GM23248 (cell line): ENCODE results near the gene SYNRG. TPM values are rescaled to one million over a fixed set of nuclear protein-coding genes. Genes with fewer than 3 reads are reported as not detected.

ENCODE experiments used
- DNase-seq: peaks from one replicate; pipeline ENCODE4 v3.0.0-alpha.2; 2015
- H2AFZ ChIP-seq: fragments of 200-600 bp; sonication (generic); 2 replicates; pipeline ENCODE4 v1.6.1; 2016; ENCODE audit warnings: antibody characterized with exemption
- H3F3A ChIP-seq: fragments of 200-600 bp; sonication (generic); 2 replicates; pipeline ENCODE4 v1.6.1; 2016; ENCODE audit warnings: mild to moderate bottlenecking, antibody characterized with exemption, mixed run types; ENCODE audit not compliant: insufficient read depth
- H3K27ac ChIP-seq: fragments of 200-600 bp; sonication (generic); 2 replicates; pipeline ENCODE4 v1.5.1; 2016; ENCODE audit warnings: mild to moderate bottlenecking
- H3K27me3 ChIP-seq: fragments of 200-600 bp; sonication (generic); replicated peaks from 2 replicates; pipeline ENCODE4 v1.6.1; 2016; ENCODE audit warnings: mild to moderate bottlenecking; ENCODE audit not compliant: insufficient read depth
- H3K36me3 ChIP-seq: fragments of 200-600 bp; sonication (generic); 2 replicates; pipeline ENCODE4 v1.6.1; 2016; ENCODE audit warnings: low read depth, mild to moderate bottlenecking
- H3K4me1 ChIP-seq: fragments of 200-600 bp; sonication (generic); 2 replicates; pipeline ENCODE4 v1.6.1; 2016; ENCODE audit warnings: mild to moderate bottlenecking; ENCODE audit not compliant: insufficient read depth
- H3K4me2 ChIP-seq: fragments of 200-600 bp; sonication (generic); one replicate; pipeline ENCODE4 v1.6.1; 2016; ENCODE audit warnings: mild to moderate bottlenecking; ENCODE audit not compliant: unreplicated experiment
- H3K4me3 ChIP-seq: fragments of 200-600 bp; sonication (generic); 2 replicates; pipeline ENCODE4 v1.5.1; 2016; ENCODE audit warnings: mild to moderate bottlenecking
- H3K79me2 ChIP-seq: fragments of 200-600 bp; sonication (generic); 2 replicates; pipeline ENCODE4 v1.6.1; 2016; ENCODE audit warnings: mild to moderate bottlenecking; ENCODE audit not compliant: insufficient read depth
- H3K9ac ChIP-seq: fragments of 200-600 bp; sonication (generic); 2 replicates; pipeline ENCODE4 v1.6.1; 2016; ENCODE audit warnings: mild to moderate bottlenecking
- H3K9me2 ChIP-seq: fragments of 200-600 bp; sonication (generic); 2 replicates; pipeline ENCODE4 v1.6.1; 2016; ENCODE audit warnings: mixed run types, mild to moderate bottlenecking, moderate library complexity; ENCODE audit not compliant: insufficient read depth
- H3K9me3 ChIP-seq: fragments of 200-600 bp; sonication (generic); one replicate; pipeline ENCODE4 v1.6.1; 2017; ENCODE audit warnings: low read depth
- H4K20me1 ChIP-seq: fragments of 200-600 bp; sonication (generic); 2 replicates; pipeline ENCODE4 v1.6.0; 2016; ENCODE audit not compliant: insufficient read depth
- EZH2 ChIP-seq: fragments of 200-600 bp; sonication (generic); IDR thresholded peaks from 2 replicates; pipeline ENCODE4 v1.6.1; 2018; ENCODE audit warnings: antibody characterized with exemption, mild to moderate bottlenecking; ENCODE audit not compliant: insufficient read depth, poor library complexity, severe bottlenecking
- EZH2phosphoT487 ChIP-seq: fragments of 200-600 bp; sonication (generic); IDR thresholded peaks from 2 replicates; pipeline ENCODE4 v1.6.1; 2018; ENCODE audit warnings: antibody characterized with exemption, moderate library complexity, mild to moderate bottlenecking, low read depth; ENCODE audit not compliant: insufficient read depth
- WGBS, 2 experiments: methylation state at CpG; one replicate each; pipeline ENCODE4 v1.1.6; 2015 to 2017; ENCODE audit warnings: low lambda C conversion rate in 2 of 2, low coverage in 1 of 2; ENCODE audit errors: missing lambda C conversion rate in 2 of 2; 5-methylcytosine and 5-hydroxymethylcytosine counted together
- in situ Hi-C: fragments of 300-500 bp; cut with MboI; formaldehyde crosslinking; loops from 2 replicates; pipeline ENCODE4 v1.15.0; 2020
- polyA plus RNA-seq: library from polyadenylated mRNA; unstranded; fragments of >200 nt; fragmentation: Nextera tagmentation; extraction: Ambion mirVana; gene quantifications from 2 replicates; pipeline ENCODE4 v1.2.1, GENCODE V29; 2016
- total RNA-seq: library from RNA; depleted of rRNA; stranded (reverse); fragments of >200 nt; shearing (Covaris generic); gene quantifications from 2 replicates; pipeline ENCODE4 v1.2.3, GENCODE V29; 2014

The SYNRG gene
- total and polyA plus RNA-seq, 2 experiments from 2014 or later, result 5.6 to 13.1 TPM

DNA sequence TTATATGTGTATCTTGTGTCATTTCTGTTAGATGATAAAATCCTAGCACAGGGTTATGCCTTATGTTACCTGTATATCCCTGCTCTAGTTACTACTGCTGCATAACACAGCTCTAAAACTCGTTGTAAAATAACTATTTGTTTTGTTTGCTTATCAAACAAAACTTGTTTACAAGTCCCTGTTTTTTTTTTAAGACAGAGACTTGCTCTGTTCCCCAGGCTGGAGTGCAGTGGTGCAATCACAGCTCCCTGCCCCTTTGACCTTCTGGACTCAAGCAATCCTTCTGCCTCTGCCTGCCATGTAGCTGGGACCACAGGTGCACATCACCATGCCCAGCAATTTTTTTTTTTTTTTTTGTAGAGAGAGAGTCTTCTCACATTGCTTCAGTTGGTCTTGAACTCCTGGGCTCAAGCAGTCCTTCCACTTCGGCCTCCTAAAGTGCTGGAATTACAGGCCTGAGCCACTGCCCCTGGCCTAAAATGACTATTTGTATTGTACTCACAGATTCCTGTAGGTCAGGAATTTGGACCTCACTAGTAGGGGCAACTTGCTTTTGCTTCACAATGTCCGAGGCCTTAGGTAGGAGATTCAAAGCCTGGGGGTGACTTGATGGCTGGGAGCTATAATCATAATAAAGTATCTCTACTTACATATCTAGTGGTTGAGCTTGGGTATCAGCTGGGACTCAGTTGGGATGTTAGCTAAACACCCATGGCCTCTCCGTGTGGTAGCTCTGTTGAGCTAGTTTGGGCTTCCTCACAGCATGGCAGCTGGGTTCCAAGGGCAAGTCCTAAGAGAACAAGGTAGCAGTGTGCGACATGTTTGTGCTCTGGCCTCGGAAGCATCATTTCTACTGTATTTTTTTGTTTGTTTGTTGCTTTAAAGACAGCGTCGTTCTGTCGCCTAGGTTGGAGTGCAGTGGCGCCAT lies 106.9 kb downstream of the SYNRG start:
- H4K20me1 ChIP-seq, result peaks cover 29% of the 10 kb centered on the region
- no peak overlapping the region for H3K4me3 ChIP-seq
- DNase-seq, result no peak

DNA sequence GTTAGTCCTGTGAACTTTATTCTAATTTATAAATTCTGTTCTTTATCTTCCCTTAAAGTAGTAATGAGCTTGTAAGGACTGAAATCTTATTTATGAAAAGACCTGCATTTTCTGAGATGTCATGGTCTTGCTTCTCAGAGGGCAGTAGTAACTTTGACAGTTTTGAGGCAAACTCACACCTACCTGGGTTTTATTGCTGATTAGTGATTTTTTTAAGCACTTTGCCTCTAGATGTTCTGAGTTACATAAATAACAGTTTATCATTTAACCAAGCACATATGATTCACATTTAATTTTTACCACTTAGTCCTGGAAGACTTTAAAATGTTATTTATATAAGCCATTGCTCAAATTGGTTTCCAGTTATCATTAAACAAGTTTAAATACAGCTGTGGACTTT lies 108.8 kb downstream of the SYNRG start:
- Histone ChIP-seq H3K4me3 (no peak overlapping the region), H3K9ac (no peak overlapping the region), H3F3A (peaks cover 7% of the 10 kb centered on the region), H3K4me2 (no peak overlapping the region), H4K20me1 (peaks cover 15% of the 10 kb centered on the region), H3K27me3 (no peaks in the 10 kb centered on the region), H3K36me3 (no peaks in the 10 kb centered on the region), H3K27ac (no peak overlapping the region), H3K9me2 (no peaks in the 10 kb centered on the region), H3K4me1 (peaks cover 7% of the 10 kb centered on the region; the same call in 1 of the 2 replicates), H3K79me2 (peaks cover 100% of the 10 kb centered on the region), H3K9me3 (no peaks in the 10 kb centered on the region), H2AFZ (no peak overlapping the region)
- TF ChIP-seq EZH2phosphoT487 (no peak), EZH2 (no peak)
- in situ Hi-C loops, result no loop called here
- no peak for DNase-seq

More for the DNA sequence above, 106.9 kb downstream of the SYNRG start:
- Histone ChIP-seq H3K9me3 (no peaks in the 10 kb centered on the region), H3K27ac (no peak overlapping the region), H2AFZ (no peak overlapping the region), H3K79me2 (peaks cover 100% of the 10 kb centered on the region), H3K36me3 (no peaks in the 10 kb centered on the region), H3K9ac (no peak overlapping the region), H3K9me2 (no peaks in the 10 kb centered on the region), H3F3A (no peaks in the 10 kb centered on the region), H3K4me2 (no peak overlapping the region), H3K4me1 (no peaks in the 10 kb centered on the region), H3K27me3 (no peaks in the 10 kb centered on the region)
- WGBS, 2 experiments, result 97 to 98% methylated on average over 10 of the region's 10 CpGs
- in situ Hi-C loops, result no loop called here
- TF ChIP-seq EZH2phosphoT487 (no peak), EZH2 (no peak)

DNA sequence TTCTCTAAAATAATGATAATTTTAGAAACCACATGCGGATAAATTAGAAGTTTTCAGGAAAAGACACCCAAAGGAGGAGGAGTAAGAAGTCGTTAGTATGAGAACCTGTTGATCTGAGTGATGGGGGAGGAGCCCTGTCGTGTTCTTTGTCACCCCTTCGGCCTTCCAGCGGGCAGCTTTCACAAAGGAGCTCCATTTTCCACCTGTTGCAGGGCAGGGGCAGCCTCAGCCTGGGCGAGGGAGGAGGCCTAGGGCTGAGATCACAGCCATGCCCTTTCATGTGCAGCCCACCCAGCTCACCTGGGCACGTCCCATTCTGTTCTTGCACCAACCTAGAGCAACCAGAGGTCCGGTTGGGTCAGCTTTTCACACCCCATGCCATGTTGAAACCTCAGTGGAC lies 114.2 kb downstream of the SYNRG start:
- peak overlapping the region; percentile 52 for H3K4me2 ChIP-seq
- DNase-seq, result no peak
- H3K79me2 ChIP-seq, result peaks cover 97% of the 10 kb centered on the region
- WGBS, 2 experiments, result 84 to 85% methylated on average over 8 of the region's 8 CpGs
- H3K4me1 ChIP-seq, result peaks cover 42% of the 10 kb centered on the region
- TF ChIP-seq EZH2, result no peak
- no peak for TF ChIP-seq EZH2phosphoT487
- in situ Hi-C loops, result no loop called here
- H3F3A ChIP-seq, result peaks cover 55% of the 10 kb centered on the region
- H3K4me3 ChIP-seq, result no peak overlapping the region
- H3K9ac ChIP-seq, result 0 out of 2 replicates have a peak overlapping the region, but pooled peaks have one; percentile 28
- no peaks in the 10 kb centered on the region for H3K9me2 ChIP-seq
- H4K20me1 ChIP-seq, result 0 out of 2 replicates have a peak, but pooled peaks cover 6% of the 10 kb centered on the region
- no peaks in the 10 kb centered on the region for H3K9me3 ChIP-seq
- H2AFZ ChIP-seq, result no peak overlapping the region
- peak overlapping the region; percentile 91 for H3K27ac ChIP-seq
- H3K27me3 ChIP-seq, result no peaks in the 10 kb centered on the region
- H3K36me3 ChIP-seq, result no peaks in the 10 kb centered on the region

DNA sequence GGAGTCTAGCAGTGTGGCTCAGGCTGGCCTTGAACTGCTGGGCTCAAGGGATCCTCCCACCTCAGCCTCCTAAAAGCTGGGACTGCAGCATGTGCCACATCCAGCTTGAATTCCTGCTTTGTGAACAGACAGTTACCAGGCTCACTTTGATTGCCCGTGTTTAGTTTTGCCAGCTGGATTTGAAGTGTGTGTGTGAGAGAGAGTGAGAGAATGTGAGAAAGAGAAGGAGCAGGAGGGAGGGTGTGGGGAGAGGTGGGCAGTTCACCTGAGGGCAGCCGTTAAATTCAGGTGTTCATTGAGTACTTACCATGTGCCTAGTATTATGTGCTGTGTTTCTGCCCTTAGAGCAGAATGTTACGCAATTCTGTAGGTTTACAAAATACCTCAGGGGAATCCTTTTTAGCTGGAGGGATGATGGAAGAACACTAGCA lies 114.8 kb downstream of the SYNRG start:
- Histone ChIP-seq H3K4me1 (peaks cover 42% of the 10 kb centered on the region), H3K36me3 (no peaks in the 10 kb centered on the region), H3F3A (peaks cover 55% of the 10 kb centered on the region), H3K4me2 (peak overlapping the region; percentile 52), H3K27ac (peak overlapping the region; percentile 91), H3K9me2 (no peaks in the 10 kb centered on the region), H3K9me3 (no peaks in the 10 kb centered on the region), H3K9ac (peak overlapping the region; percentile 28), H2AFZ (no peak overlapping the region), H4K20me1 (0 out of 2 replicates have a peak, but pooled peaks cover 6% of the 10 kb centered on the region), H3K27me3 (no peaks in the 10 kb centered on the region), H3K79me2 (peaks cover 91% of the 10 kb centered on the region), H3K4me3 (peak overlapping the region; percentile 19; the same call in 1 of the 2 replicates)
- WGBS, 2 experiments, result 71% methylated on average over 3 of the region's 3 CpGs
- TF ChIP-seq EZH2 (no peak), EZH2phosphoT487 (no peak)
- peak; percentile 48 for DNase-seq
- in situ Hi-C loops, result no loop called here
